M059J (cell line): ENCODE measurements around the gene NPY2R. TPM values are rescaled to one million over a fixed set of nuclear protein-coding genes. Genes with fewer than 3 reads are reported as not detected.

Experiments
- DNase-seq: peaks from one replicate; pipeline ENCODE4 v3.0.0-alpha.2; 2012; ENCODE audit warnings: low read depth
- total RNA-seq: library from RNA; depleted of rRNA; stranded (reverse); fragments of >200 nt; shearing (Covaris generic); gene quantifications from 2 replicates; pipeline ENCODE4 v1.2.3, GENCODE V29; 2014; rRNA removed

NPY2R gene
- total RNA-seq, 1 experiment from 2014 or later: not detected

DNA sequence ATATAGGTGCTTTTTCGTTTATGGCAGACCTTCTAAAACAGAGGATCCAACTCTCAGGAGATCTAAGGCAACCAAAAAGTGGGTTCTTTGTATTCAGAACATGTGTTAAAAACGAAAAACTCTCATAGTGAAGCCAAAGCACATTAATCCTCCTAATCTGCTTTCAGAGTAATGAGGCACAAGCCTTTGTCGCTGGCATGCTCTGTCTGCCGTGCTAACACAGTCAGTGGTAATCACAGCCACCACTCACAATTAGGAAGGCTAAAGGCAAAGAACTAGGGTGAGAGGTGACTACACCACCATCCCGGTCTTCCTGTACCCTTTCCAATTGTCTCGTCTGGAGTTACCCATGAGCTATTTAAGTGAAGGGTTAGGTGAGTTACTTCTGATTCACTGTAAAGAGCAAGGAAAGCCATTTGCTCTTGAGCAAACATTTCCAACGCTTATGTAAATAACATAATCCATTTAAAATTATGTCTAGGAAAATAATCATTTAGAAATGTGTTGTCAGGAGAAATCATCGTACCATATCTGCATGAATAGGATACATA is 40.7 kb downstream of the NPY2R start:
- DNase-seq: no peak

GRCh38 chr4:155252327-155252726 is 43.9 kb downstream of the NPY2R start:
- DNase-seq: no peak

- no peak for DNase-seq
These were observed 55.0 kb downstream of the NPY2R start for GRCh38 chr4:155263480-155263879.

DNA sequence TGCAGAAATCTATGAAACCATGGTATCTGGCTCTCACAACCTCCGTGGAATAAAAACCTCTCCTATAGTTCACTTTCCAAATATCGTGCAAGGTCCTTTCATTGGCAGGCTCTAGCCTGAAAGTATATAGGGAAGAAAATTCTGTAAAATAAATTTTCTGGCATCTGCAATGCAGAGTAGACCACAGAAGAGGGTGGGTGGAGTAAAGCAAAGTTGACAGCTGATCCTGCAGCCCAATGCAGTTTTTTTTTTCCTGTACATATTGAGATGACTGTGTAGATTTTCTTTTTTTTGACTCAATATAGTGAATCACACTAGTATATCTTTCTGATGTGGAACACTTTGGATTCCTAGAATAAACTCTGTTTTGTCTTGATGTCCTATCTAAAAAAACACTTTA is 56.7 kb downstream of the NPY2R start:
- DNase-seq: no peak

Other genes starting within 250 kb of the NPY2R start
- 6.7 and 10.7 TPM in 2 replicates for gene MAP9, start 168.3 kb downstream of the NPY2R start, total RNA-seq